ENCODE data around the gene SIGLEC15. TPM values are rescaled to one million over a fixed set of nuclear protein-coding genes. Genes with fewer than 3 reads are reported as not detected.
"Not testable (repeated sequence)": the region's sequence is repeated elsewhere in the genome, so short reads cannot be mapped to it uniquely, and the experiment has no call there.

The SIGLEC15 gene
- total RNA-seq, 2 experiments from 2014 or later, result not detected

DNA sequence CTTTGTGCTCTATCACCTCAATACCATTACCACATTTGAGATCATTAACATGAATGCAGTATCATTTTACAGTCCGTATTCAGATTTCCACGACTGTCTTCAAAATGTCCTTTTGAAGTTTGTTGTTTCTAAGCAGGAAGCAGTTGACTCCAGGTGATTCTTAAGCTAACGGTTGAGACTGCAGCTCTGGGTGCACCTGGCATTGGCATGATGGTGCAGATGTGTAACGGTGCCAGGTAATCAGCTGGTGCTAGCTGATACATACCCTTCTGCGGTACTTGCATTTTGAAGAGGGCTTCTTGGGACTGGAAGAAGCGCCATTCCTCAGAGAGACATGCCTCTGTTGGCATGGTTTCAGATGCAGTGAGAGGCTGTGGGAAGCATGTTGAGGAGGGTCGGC, 19.5 kb downstream of the SIGLEC15 start:
- Histone ChIP-seq H3K9me2 (ENCODE audit: insufficient read depth, low read length) (no peaks in the 10 kb centered on the region), H4K20me1 (ENCODE audit: insufficient read depth, low read length) (no peaks in the 10 kb centered on the region), H3K27ac (ENCODE audit: low read depth, low read length, poor library complexity, severe bottlenecking) (no peak overlapping the region), H3K4me2 (ENCODE audit: low read length) (no peak overlapping the region), H3K4me3 (ENCODE audit: low read depth, low read length, poor library complexity, severe bottlenecking) (no peak overlapping the region), H3K9me3 (ENCODE audit: low read length) (no peaks in the 10 kb centered on the region), H3K36me3 (ENCODE audit: insufficient read depth, low read length) (no peaks in the 10 kb centered on the region), H3K79me2 (ENCODE audit: insufficient read depth, low read depth, low read length) (no peaks in the 10 kb centered on the region), H2AFZ (ENCODE audit: low read length) (no peak overlapping the region), H3K4me1 (ENCODE audit: insufficient read depth, low read length, poor library complexity, severe bottlenecking) (no peaks in the 10 kb centered on the region)
- TF ChIP-seq, protein P1, sequence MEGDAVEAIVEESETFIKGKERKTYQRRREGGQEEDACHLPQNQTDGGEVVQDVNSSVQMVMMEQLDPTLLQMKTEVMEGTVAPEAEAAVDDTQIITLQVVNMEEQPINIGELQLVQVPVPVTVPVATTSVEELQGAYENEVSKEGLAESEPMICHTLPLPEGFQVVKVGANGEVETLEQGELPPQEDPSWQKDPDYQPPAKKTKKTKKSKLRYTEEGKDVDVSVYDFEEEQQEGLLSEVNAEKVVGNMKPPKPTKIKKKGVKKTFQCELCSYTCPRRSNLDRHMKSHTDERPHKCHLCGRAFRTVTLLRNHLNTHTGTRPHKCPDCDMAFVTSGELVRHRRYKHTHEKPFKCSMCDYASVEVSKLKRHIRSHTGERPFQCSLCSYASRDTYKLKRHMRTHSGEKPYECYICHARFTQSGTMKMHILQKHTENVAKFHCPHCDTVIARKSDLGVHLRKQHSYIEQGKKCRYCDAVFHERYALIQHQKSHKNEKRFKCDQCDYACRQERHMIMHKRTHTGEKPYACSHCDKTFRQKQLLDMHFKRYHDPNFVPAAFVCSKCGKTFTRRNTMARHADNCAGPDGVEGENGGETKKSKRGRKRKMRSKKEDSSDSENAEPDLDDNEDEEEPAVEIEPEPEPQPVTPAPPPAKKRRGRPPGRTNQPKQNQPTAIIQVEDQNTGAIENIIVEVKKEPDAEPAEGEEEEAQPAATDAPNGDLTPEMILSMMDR (conservative IDR thresholded peaks at IDR 0.05; ENCODE audit: low read length), result no peak
- no peak for TF ChIP-seq EZH2phosphoT487 (IDR thresholded peaks at IDR 0.05; ENCODE audit: borderline replicate concordance, low read depth, low read length)
- DNase-seq (ENCODE audit: low spot score), result no peak
- no TSS peak for BruUV-seq (replicated peaks)
- CTCF ChIA-PET (ENCODE audit: unreplicated experiment), result no interaction called here
- POLR2A ChIA-PET, result no interaction called here
- intact Hi-C loops (cut with micrococcal nuclease; ENCODE audit: unreplicated experiment), result no loop called here

- intact Hi-C loops (cut with micrococcal nuclease; ENCODE audit: unreplicated experiment), result no loop called here
- no peak overlapping the region for H3K4me3 ChIP-seq (ENCODE audit: low read depth, low read length, poor library complexity, severe bottlenecking)
- no peak overlapping the region for H3K27ac ChIP-seq (ENCODE audit: low read depth, low read length, poor library complexity, severe bottlenecking)
- DNase-seq (ENCODE audit: low spot score), result no peak
- no peaks in the 10 kb centered on the region for H3K9me2 ChIP-seq (ENCODE audit: insufficient read depth, low read length)
- no peaks in the 10 kb centered on the region for H3K4me1 ChIP-seq (ENCODE audit: insufficient read depth, low read length, poor library complexity, severe bottlenecking)
- no peak overlapping the region for H2AFZ ChIP-seq (ENCODE audit: low read length)
- H3K36me3 ChIP-seq (ENCODE audit: insufficient read depth, low read length), result no peaks in the 10 kb centered on the region
- no TSS peak for BruUV-seq (replicated peaks)
- H3K4me2 ChIP-seq (ENCODE audit: low read length), result no peak overlapping the region
- ChIA-PET POLR2A (no interaction called here), CTCF (ENCODE audit: unreplicated experiment) (no interaction called here)
- H3K79me2 ChIP-seq (ENCODE audit: insufficient read depth, low read depth, low read length), result no peaks in the 10 kb centered on the region
- TF ChIP-seq, protein P1 (conservative IDR thresholded peaks at IDR 0.05; ENCODE audit: low read length), result no peak
- TF ChIP-seq EZH2phosphoT487 (IDR thresholded peaks at IDR 0.05; ENCODE audit: borderline replicate concordance, low read depth, low read length), result no peak
- H4K20me1 ChIP-seq (ENCODE audit: insufficient read depth, low read length), result no peaks in the 10 kb centered on the region
- no peaks in the 10 kb centered on the region for H3K9me3 ChIP-seq (ENCODE audit: low read length)
Measured at GRCh38 chr18:45845410-45845809, 19.9 kb downstream of the SIGLEC15 start.

GRCh38 chr18:45847119-45847518, 21.6 kb downstream of the SIGLEC15 start:
- H3K79me2 ChIP-seq (ENCODE audit: insufficient read depth, low read depth, low read length), result no peaks in the 10 kb centered on the region
- H3K4me2 ChIP-seq (ENCODE audit: low read length), result no peak overlapping the region
- TF ChIP-seq, protein P1 (conservative IDR thresholded peaks at IDR 0.05; ENCODE audit: low read length), result no peak
- no peak for TF ChIP-seq EZH2phosphoT487 (IDR thresholded peaks at IDR 0.05; ENCODE audit: borderline replicate concordance, low read depth, low read length)
- intact Hi-C loops (cut with micrococcal nuclease; ENCODE audit: unreplicated experiment), result no loop called here
- H3K9me3 ChIP-seq (ENCODE audit: low read length), result no peaks in the 10 kb centered on the region
- no peaks in the 10 kb centered on the region for H3K36me3 ChIP-seq (ENCODE audit: insufficient read depth, low read length)
- H3K9me2 ChIP-seq (ENCODE audit: insufficient read depth, low read length), result no peaks in the 10 kb centered on the region
- no peak overlapping the region for H3K4me3 ChIP-seq (ENCODE audit: low read depth, low read length, poor library complexity, severe bottlenecking)
- H2AFZ ChIP-seq (ENCODE audit: low read length), result no peak overlapping the region
- H3K27ac ChIP-seq (ENCODE audit: low read depth, low read length, poor library complexity, severe bottlenecking), result no peak overlapping the region
- ChIA-PET POLR2A (no interaction called here), CTCF (ENCODE audit: unreplicated experiment) (no interaction called here)
- H4K20me1 ChIP-seq (ENCODE audit: insufficient read depth, low read length), result no peaks in the 10 kb centered on the region
- BruUV-seq (replicated peaks), result no TSS peak
- no peak for DNase-seq (ENCODE audit: low spot score)
- no peaks in the 10 kb centered on the region for H3K4me1 ChIP-seq (ENCODE audit: insufficient read depth, low read length, poor library complexity, severe bottlenecking)

DNA sequence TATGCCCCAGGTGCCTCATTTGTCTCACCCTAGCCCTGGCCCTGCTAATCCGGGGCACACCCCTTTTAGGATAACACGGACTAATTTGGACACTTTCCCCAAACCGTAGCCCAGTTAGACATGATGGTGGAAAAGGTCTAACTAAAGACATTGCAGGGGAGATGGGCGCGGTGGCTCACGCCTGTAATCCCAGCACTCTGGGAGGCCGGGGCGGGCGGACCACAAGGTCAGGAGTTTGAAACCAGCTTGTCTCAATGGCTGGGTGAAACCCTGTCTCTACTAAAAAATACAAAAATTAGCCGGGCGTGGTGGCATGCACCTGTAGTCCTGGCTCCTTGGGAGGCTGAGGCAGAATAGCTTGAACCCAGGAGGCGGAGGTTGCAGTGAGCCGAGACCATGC, 23.2 kb downstream of the SIGLEC15 start:
- intact Hi-C loops (cut with micrococcal nuclease; ENCODE audit: unreplicated experiment); H3K27ac ChIP-seq (ENCODE audit: low read depth, low read length, poor library complexity, severe bottlenecking); H3K9me2 ChIP-seq (ENCODE audit: insufficient read depth, low read length); H4K20me1 ChIP-seq (ENCODE audit: insufficient read depth, low read length); H3K4me3 ChIP-seq (ENCODE audit: low read depth, low read length, poor library complexity, severe bottlenecking); H3K4me2 ChIP-seq (ENCODE audit: low read length); H3K4me1 ChIP-seq (ENCODE audit: insufficient read depth, low read length, poor library complexity, severe bottlenecking); CTCF ChIA-PET (ENCODE audit: unreplicated experiment); H3K79me2 ChIP-seq (ENCODE audit: insufficient read depth, low read depth, low read length); H3K36me3 ChIP-seq (ENCODE audit: insufficient read depth, low read length); DNase-seq (ENCODE audit: low spot score); POLR2A ChIA-PET; H3K9me3 ChIP-seq (ENCODE audit: low read length); H2AFZ ChIP-seq (ENCODE audit: low read length); BruUV-seq (replicated peaks): not testable (repeated sequence)
